ENCODE measurements around the gene SUN1. TPM values are rescaled to one million over a fixed set of nuclear protein-coding genes. Genes with fewer than 3 reads are reported as not detected.

Gene SUN1
- total and polyA plus RNA-seq, 2 donors (not counting 3 experiments of a cell fraction or from before 2014, with no cell fraction given): 158 to 410 TPM

DNA sequence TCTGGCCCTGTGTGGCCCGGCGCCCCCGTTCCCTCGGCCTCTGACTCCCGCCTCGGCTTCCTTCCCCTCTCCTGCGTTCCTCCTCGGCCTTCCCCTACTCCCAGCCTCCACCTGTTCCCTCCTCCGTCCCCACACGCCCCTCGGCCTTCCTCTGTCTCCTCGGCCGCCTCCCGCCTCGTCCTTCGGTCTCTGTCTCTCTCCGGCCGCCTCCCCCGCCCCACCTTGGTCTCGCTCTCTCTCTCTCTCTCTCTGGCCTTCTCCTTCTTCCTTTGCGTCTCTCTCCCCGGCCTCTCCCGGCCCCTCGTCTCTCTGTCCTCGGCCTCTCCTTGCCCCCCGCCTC, 44.7 kb downstream of the SUN1 start:
- peak overlapping the region; percentile 79 for H3K9ac ChIP-seq (replicated peaks; ENCODE audit: extremely low read depth, insufficient read depth, low read length)
- H2AFZ ChIP-seq (ENCODE audit: low read depth, low read length): peak overlapping the region; percentile 35
- peaks cover 0 to 9% of the 10 kb centered on the region in 2 experiments for H3K36me3 ChIP-seq (ENCODE audit: control insufficient read depth in 2 of 2, extremely low read depth in 1 of 2, insufficient read depth in 2 of 2, low read length in 2 of 2)
- ChIA-PET CTCF (interaction anchor here (1.0 kb wide), 1 partner anchor 21 kb away, joined by 4 read pairs; no protein-coding TSS in a partner anchor), POLR2A (no interaction called here)
- H3K9me3 ChIP-seq (replicated peaks; ENCODE audit: control insufficient read depth, insufficient read depth, low read length): no peaks in the 10 kb centered on the region
- FAIRE-seq: no peak
- peak; percentile 47 for DNase-seq (ENCODE audit: low read depth, low spot score)
- dilution Hi-C loops (cut with MboI; ENCODE audit: extremely low pct_ligation_motif_present, low sequenced_read_pairs): no loop called here
- peaks cover 12% of the 10 kb centered on the region for H3K4me1 ChIP-seq (ENCODE audit: control insufficient read depth, extremely low read depth, insufficient read depth, low read length)
- peaks cover 48% of the 10 kb centered on the region for H3K79me2 ChIP-seq (ENCODE audit: control insufficient read depth, insufficient read depth, low read length)
- H3K27ac ChIP-seq (ENCODE audit: insufficient read depth, low read depth, low read length): peak overlapping the region; percentile 25
- TF ChIP-seq, protein P1, sequence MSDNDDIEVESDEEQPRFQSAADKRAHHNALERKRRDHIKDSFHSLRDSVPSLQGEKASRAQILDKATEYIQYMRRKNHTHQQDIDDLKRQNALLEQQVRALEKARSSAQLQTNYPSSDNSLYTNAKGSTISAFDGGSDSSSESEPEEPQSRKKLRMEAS (IDR thresholded peaks at IDR 0.05; ENCODE audit: insufficient read depth, insufficient read length): no peak
- TF ChIP-seq POLR2A (IDR thresholded peaks at IDR 0.05; ENCODE audit: low read depth, low read length) (no peak), POLR2AphosphoS5 (IDR thresholded peaks at IDR 0.05; ENCODE audit: insufficient read depth, low read depth, low read length) (no peak), MYC (IDR thresholded peaks at IDR 0.05; ENCODE audit: low read depth, low read length) (no peak), FOS (IDR thresholded peaks at IDR 0.05; ENCODE audit: borderline replicate concordance, insufficient read depth, low read length) (no peak), EZH2 (IDR thresholded peaks at IDR 0.05; ENCODE audit: borderline replicate concordance, low read depth, low read length, severe bottlenecking) (no peak), JUN (IDR thresholded peaks at IDR 0.05; ENCODE audit: borderline replicate concordance, insufficient read depth, insufficient read length, low read depth) (no peak), GATA2 (IDR thresholded peaks at IDR 0.05; ENCODE audit: insufficient read depth, insufficient read length, low read depth, low read length) (no peak)
- TF ChIP-seq, protein P2, sequence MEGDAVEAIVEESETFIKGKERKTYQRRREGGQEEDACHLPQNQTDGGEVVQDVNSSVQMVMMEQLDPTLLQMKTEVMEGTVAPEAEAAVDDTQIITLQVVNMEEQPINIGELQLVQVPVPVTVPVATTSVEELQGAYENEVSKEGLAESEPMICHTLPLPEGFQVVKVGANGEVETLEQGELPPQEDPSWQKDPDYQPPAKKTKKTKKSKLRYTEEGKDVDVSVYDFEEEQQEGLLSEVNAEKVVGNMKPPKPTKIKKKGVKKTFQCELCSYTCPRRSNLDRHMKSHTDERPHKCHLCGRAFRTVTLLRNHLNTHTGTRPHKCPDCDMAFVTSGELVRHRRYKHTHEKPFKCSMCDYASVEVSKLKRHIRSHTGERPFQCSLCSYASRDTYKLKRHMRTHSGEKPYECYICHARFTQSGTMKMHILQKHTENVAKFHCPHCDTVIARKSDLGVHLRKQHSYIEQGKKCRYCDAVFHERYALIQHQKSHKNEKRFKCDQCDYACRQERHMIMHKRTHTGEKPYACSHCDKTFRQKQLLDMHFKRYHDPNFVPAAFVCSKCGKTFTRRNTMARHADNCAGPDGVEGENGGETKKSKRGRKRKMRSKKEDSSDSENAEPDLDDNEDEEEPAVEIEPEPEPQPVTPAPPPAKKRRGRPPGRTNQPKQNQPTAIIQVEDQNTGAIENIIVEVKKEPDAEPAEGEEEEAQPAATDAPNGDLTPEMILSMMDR (IDR thresholded peaks at IDR 0.05; ENCODE audit: extremely low read depth in 1 of 2, insufficient read depth in 1 of 2, low read depth in 1 of 2, low read length in 2 of 2): no peak
- H3K4me2 ChIP-seq (ENCODE audit: insufficient read depth, low read length): no peak overlapping the region
- H3K27me3 ChIP-seq (ENCODE audit: control insufficient read depth in 2 of 2, insufficient read depth in 2 of 2, low read length in 2 of 2): no peaks in the 10 kb centered on the region
- BruUV-seq (replicated peaks): no TSS peak
- H3K4me3 ChIP-seq (replicated peaks in 1 of 3; ENCODE audit: insufficient read depth in 1 of 3, low read depth in 1 of 3, low read length in 3 of 3): peak overlapping the region; percentile 66 to 99 (median 75)
- no peaks in the 10 kb centered on the region for H4K20me1 ChIP-seq (replicated peaks; ENCODE audit: control insufficient read depth, extremely low read depth, insufficient read depth, low read length)
- intact Hi-C loops (cut with micrococcal nuclease): loop anchor here (1.0 to 5.0 kb wide), 3 partner anchors 24 to 275 kb away; no protein-coding TSS in a partner anchor
- no peaks in the 10 kb centered on the region for H3K9me1 ChIP-seq (replicated peaks; ENCODE audit: control insufficient read depth, extremely low read depth, insufficient read depth, low read length)

All from endothelial cell of umbilical vein (primary cell).